Neural cell (in vitro differentiated cells): Measurements from ENCODE around the gene MCFD2.

Source experiments
- EP300 ChIP-seq: fragments of 450-650 bp; conservative IDR thresholded peaks from 2 replicates; pipeline ENCODE4 v1.6.1; 2014; ENCODE audit warnings: antibody characterized with exemption, mild to moderate bottlenecking, moderate library complexity; ENCODE audit not compliant: poor library complexity, severe bottlenecking
- EZH2 ChIP-seq: fragments of 200-600, 300-800 bp; shearing (Covaris generic), sonication (generic); IDR thresholded peaks from 2 replicates; pipeline ENCODE4 v1.6.1; 2014; ENCODE audit warnings: antibody characterized with exemption, low read length, borderline replicate concordance, mild to moderate bottlenecking; ENCODE audit not compliant: insufficient read depth, poor library complexity, severe bottlenecking
- MXI1 ChIP-seq: fragments of 450-650 bp; conservative IDR thresholded peaks from 2 replicates; pipeline ENCODE4 v1.6.1; 2014; ENCODE audit warnings: antibody characterized with exemption, mild to moderate bottlenecking; ENCODE audit not compliant: poor library complexity, severe bottlenecking
- POLR2AphosphoS5 ChIP-seq: IDR thresholded peaks from 2 replicates; pipeline ENCODE4 v1.6.1; 2012
- RAD21 ChIP-seq: fragments of 450-650 bp; conservative IDR thresholded peaks from 2 replicates; pipeline ENCODE4 v1.6.1; 2014; ENCODE audit warnings: antibody characterized with exemption, mild to moderate bottlenecking, moderate library complexity
- SMC3 ChIP-seq: fragments of 450-650 bp; conservative IDR thresholded peaks from 2 replicates; pipeline ENCODE4 v1.6.1; 2014; ENCODE audit warnings: antibody characterized with exemption, mild to moderate bottlenecking, moderate library complexity; ENCODE audit not compliant: poor library complexity
- TF ChIP-seq, protein P1 (sequence below): IDR thresholded peaks from 2 replicates; pipeline ENCODE4 v1.6.1; 2012; ENCODE audit warnings: borderline replicate concordance
- TF ChIP-seq, protein P2 (sequence below): fragments of 450-650 bp; IDR thresholded peaks from 2 replicates; pipeline ENCODE4 v1.5.1; 2014; ENCODE audit warnings: antibody characterized with exemption, mild to moderate bottlenecking, moderate library complexity; ENCODE audit not compliant: poor library complexity, severe bottlenecking

DNA sequence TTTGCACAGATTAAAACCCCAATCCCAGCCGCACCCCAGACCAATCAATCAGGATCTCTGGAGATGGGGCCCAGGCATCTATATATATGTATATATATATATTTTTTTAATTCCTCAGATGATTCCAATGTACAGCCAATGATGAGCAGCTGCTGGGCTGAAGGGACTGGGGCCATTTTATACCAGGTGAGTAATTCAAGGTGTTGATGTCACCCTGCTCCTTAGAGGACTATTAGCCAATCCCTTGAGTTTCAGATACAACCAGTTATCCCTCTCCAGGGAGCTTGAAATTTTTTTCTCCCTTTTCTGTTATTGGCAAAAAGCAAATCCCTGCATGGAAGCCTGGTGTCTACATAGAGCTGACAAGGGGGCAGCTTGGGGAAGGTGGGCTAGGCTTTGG is 59.8 kb downstream of the MCFD2 start:
- TF ChIP-seq EP300: no peak
- no peak for TF ChIP-seq POLR2AphosphoS5
- TF ChIP-seq, protein P1, sequence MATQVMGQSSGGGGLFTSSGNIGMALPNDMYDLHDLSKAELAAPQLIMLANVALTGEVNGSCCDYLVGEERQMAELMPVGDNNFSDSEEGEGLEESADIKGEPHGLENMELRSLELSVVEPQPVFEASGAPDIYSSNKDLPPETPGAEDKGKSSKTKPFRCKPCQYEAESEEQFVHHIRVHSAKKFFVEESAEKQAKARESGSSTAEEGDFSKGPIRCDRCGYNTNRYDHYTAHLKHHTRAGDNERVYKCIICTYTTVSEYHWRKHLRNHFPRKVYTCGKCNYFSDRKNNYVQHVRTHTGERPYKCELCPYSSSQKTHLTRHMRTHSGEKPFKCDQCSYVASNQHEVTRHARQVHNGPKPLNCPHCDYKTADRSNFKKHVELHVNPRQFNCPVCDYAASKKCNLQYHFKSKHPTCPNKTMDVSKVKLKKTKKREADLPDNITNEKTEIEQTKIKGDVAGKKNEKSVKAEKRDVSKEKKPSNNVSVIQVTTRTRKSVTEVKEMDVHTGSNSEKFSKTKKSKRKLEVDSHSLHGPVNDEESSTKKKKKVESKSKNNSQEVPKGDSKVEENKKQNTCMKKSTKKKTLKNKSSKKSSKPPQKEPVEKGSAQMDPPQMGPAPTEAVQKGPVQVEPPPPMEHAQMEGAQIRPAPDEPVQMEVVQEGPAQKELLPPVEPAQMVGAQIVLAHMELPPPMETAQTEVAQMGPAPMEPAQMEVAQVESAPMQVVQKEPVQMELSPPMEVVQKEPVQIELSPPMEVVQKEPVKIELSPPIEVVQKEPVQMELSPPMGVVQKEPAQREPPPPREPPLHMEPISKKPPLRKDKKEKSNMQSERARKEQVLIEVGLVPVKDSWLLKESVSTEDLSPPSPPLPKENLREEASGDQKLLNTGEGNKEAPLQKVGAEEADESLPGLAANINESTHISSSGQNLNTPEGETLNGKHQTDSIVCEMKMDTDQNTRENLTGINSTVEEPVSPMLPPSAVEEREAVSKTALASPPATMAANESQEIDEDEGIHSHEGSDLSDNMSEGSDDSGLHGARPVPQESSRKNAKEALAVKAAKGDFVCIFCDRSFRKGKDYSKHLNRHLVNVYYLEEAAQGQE: no peak
- TF ChIP-seq, protein P2, sequence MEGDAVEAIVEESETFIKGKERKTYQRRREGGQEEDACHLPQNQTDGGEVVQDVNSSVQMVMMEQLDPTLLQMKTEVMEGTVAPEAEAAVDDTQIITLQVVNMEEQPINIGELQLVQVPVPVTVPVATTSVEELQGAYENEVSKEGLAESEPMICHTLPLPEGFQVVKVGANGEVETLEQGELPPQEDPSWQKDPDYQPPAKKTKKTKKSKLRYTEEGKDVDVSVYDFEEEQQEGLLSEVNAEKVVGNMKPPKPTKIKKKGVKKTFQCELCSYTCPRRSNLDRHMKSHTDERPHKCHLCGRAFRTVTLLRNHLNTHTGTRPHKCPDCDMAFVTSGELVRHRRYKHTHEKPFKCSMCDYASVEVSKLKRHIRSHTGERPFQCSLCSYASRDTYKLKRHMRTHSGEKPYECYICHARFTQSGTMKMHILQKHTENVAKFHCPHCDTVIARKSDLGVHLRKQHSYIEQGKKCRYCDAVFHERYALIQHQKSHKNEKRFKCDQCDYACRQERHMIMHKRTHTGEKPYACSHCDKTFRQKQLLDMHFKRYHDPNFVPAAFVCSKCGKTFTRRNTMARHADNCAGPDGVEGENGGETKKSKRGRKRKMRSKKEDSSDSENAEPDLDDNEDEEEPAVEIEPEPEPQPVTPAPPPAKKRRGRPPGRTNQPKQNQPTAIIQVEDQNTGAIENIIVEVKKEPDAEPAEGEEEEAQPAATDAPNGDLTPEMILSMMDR: no peak
- no peak for TF ChIP-seq SMC3
- no peak for TF ChIP-seq EZH2
- no peak for TF ChIP-seq RAD21
- no peak for TF ChIP-seq MXI1
